WTC11 (cell line): ENCODE measurements around the gene DPYSL5.
"Not testable (repeated sequence)": the region's sequence is repeated elsewhere in the genome, so short reads cannot be mapped to it uniquely, and the experiment has no call there.

ENCODE experiments used
- CTCF ChIP-seq: fragments of 200-600 bp; IDR thresholded peaks from 2 replicates; pipeline ENCODE4 v1.8.0; 2022; ENCODE audit warnings: antibody characterized with exemption
- FOXK1 ChIP-seq: sonication (generic); formaldehyde crosslinking; IDR thresholded peaks from 2 replicates; pipeline ENCODE4 v1.8.0; 2022; ENCODE audit warnings: mild to moderate bottlenecking, moderate library complexity, missing genetic modification reagents

DNA sequence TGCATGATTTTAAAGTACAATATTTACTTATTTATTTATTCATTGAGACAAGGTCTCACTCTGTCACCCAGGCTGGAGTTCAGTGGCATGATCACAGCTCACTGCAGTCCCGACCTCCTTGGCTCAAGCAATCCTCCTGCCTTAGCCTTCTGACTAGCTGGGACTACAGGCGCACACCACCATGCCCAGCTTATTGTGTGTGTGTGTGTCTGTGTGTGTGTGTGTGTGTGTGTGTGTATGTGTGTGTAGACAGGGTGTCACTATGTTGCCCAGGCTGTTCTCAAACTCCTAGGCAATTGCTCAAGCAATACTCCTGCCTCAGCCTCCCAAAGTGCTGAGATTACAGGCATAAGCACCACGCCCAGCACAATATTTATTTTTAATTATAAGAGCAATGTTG is 34.3 kb downstream of the DPYSL5 start:
- not testable (repeated sequence) for TF ChIP-seq CTCF; FOXK1 (CRISPR knock-in tag)
